HCT116 (cell line): Measurements from ENCODE around the gene RBPMS2. TPM values are rescaled to one million over a fixed set of nuclear protein-coding genes. Genes with fewer than 3 reads are reported as not detected.
A peak's percentile ranks its signal among the peaks of the same experiment; 100 is the strongest.

Experiments
- ATAC-seq: fragments of 200-7000 bp; cut with Tn5 transposase; 2 replicates; pipeline ENCODE4 v1.9.1; 2020; ENCODE audit warnings: mild to moderate bottlenecking, moderate library complexity
- BruUV-seq: library from RNA; stranded (reverse); fragments of 400-500 nt; replicated peaks from 2 replicates; lab custom pipeline; 2021; lab: Mats Ljungman, UMichigan
- CTCF ChIA-PET: fragments of 300-600 bp; sonication (Branson Sonifier 250); formaldehyde crosslinking; loops from one replicate; lab custom pipeline; 2021; ENCODE audit warnings: antibody characterized with exemption; lab: Charles Lee
- POLR2A ChIA-PET: fragments of 300-600, 350-600 bp; sonication (Branson Sonifier 250); formaldehyde crosslinking; loops from one replicate; lab custom pipeline; 2021; ENCODE audit warnings: antibody characterized with exemption; lab: Charles Lee
- RAD21 ChIA-PET, 2 experiments: fragments of 300-600 bp; sonication (Branson Sonifier 250); formaldehyde crosslinking; loops; one replicate each; lab custom pipeline; 2023; ENCODE audit warnings: low total read pairs in 2 of 2; ENCODE audit not compliant: uncharacterized antibody in 2 of 2, unreplicated experiment in 2 of 2, low non-redundant PET in 1 of 2; lab: Charles Lee
- DNase-seq: peaks from one replicate; pipeline ENCODE4 v3.0.0-alpha.2; 2010; ENCODE audit warnings: low read depth, low spot score
- H2AFZ ChIP-seq: fragments of 200-600 bp; shearing (Covaris generic), sonication (generic); 2 replicates; pipeline ENCODE4 v1.6.1; 2017; ENCODE audit warnings: low read depth, mixed run types, mixed read lengths, antibody characterized with exemption, low read length; ENCODE audit not compliant: poor library complexity, severe bottlenecking
- H3K27ac ChIP-seq: 2 replicates; pipeline ENCODE4 v1.5.1; 2012; ENCODE audit warnings: low read depth, low read length
- H3K27me3 ChIP-seq: fragments of 200-600 bp; sonication (generic); 2 replicates; pipeline ENCODE4 v1.6.1; 2016; ENCODE audit warnings: mixed run types, low read length, mixed read lengths; ENCODE audit not compliant: insufficient read depth
- H3K36me3 ChIP-seq, 2 experiments: fragments of 200-500 bp in 1 of 2; fragments of 200-600 bp in 1 of 2; sonication (Bioruptor generic) in 1 of 2; sonication (generic) in 1 of 2; 2 replicates each; pipeline versions ENCODE4 v1.5.1 to v1.6.1; 2014 to 2016; ENCODE audit warnings: low read length in 2 of 2, inconsistent platforms in 1 of 2, mixed read lengths in 1 of 2, mixed run types in 1 of 2; ENCODE audit not compliant: insufficient read depth in 2 of 2, control insufficient read depth in 1 of 2
- H3K4me1 ChIP-seq, 2 experiments: fragments of 200-600 bp in 1 of 2; sonication (generic) in 1 of 2; 2 replicates each; pipeline versions ENCODE4 v1.5.1 to v1.6.1; 2012 to 2017; ENCODE audit warnings: low read length in 2 of 2, inconsistent platforms in 1 of 2, mild to moderate bottlenecking in 1 of 2, mixed read lengths in 1 of 2, mixed run types in 1 of 2, moderate library complexity in 1 of 2; ENCODE audit not compliant: insufficient read depth in 2 of 2, control insufficient read depth in 1 of 2
- H3K4me2 ChIP-seq: fragments of 200-600 bp; sonication (generic); 2 replicates; pipeline ENCODE4 v1.6.1; 2017; ENCODE audit warnings: mixed run types, low read length, mixed read lengths
- H3K4me3 ChIP-seq, 2 experiments: fragments of 200-600 bp in 1 of 2; sonication (generic) in 1 of 2; replicated peaks in 1 of 2; 2 replicates each; pipeline ENCODE4 v1.5.1; 2011 to 2016; ENCODE audit warnings: low read length in 2 of 2, control low read depth in 1 of 2, low read depth in 1 of 2, mild to moderate bottlenecking in 1 of 2, mixed read lengths in 1 of 2, mixed run types in 1 of 2
- H3K79me2 ChIP-seq: fragments of 200-600 bp; sonication (generic); 2 replicates; pipeline ENCODE4 v1.6.1; 2017; ENCODE audit warnings: mild to moderate bottlenecking, mixed run types, low read length, moderate library complexity, mixed read lengths; ENCODE audit not compliant: insufficient read depth
- H3K9ac ChIP-seq: fragments of 200-600 bp; sonication (generic); 2 replicates; pipeline ENCODE4 v1.6.1; 2016; ENCODE audit warnings: low read length, mixed read lengths
- H3K9me2 ChIP-seq: fragments of 200-600 bp; sonication (generic), shearing (Covaris generic); 2 replicates; pipeline ENCODE4 v1.6.1; 2017; ENCODE audit warnings: mixed run types, mild to moderate bottlenecking, moderate library complexity; ENCODE audit not compliant: insufficient read depth
- H3K9me3 ChIP-seq, 2 experiments: fragments of 200-500 bp in 1 of 2; fragments of 200-600 bp in 1 of 2; sonication (Bioruptor generic) in 1 of 2; sonication (generic) in 1 of 2; 2 replicates each; pipeline ENCODE4 v1.6.1; 2014 to 2017; ENCODE audit warnings: low read length in 2 of 2, mixed read lengths in 2 of 2, inconsistent platforms in 1 of 2, low read depth in 1 of 2, mild to moderate bottlenecking in 1 of 2, mixed run types in 1 of 2, moderate library complexity in 1 of 2; ENCODE audit not compliant: control insufficient read depth in 1 of 2, insufficient read depth in 1 of 2
- H4K20me1 ChIP-seq: fragments of 200-600 bp; sonication (generic), shearing (Covaris generic); 2 replicates; pipeline ENCODE4 v1.6.1; 2017; ENCODE audit warnings: mixed run types, mild to moderate bottlenecking, moderate library complexity; ENCODE audit not compliant: insufficient read depth
- CBX3 ChIP-seq: IDR thresholded peaks from 2 replicates; pipeline ENCODE4 v1.6.1; 2012; ENCODE audit warnings: low read depth
- CEBPB ChIP-seq: IDR thresholded peaks from 2 replicates; pipeline ENCODE4 v1.6.1; 2012; ENCODE audit warnings: low read depth
- EGR1 ChIP-seq: IDR thresholded peaks from 2 replicates; pipeline ENCODE4 v1.6.1; 2012; ENCODE audit warnings: low read depth
- JUND ChIP-seq: IDR thresholded peaks from 2 replicates; pipeline ENCODE4 v1.6.1; 2012
- POLR2A ChIP-seq: IDR thresholded peaks from 2 replicates; pipeline ENCODE4 v1.7.0; 2011; ENCODE audit warnings: borderline replicate concordance; ENCODE audit not compliant: insufficient read depth, insufficient read length; ENCODE audit errors: extremely low read depth
- RAD21 ChIP-seq: IDR thresholded peaks from 2 replicates; pipeline ENCODE4 v1.6.1; 2012; ENCODE audit warnings: low read depth, mild to moderate bottlenecking
- SP1 ChIP-seq: IDR thresholded peaks from 2 replicates; pipeline ENCODE4 v1.6.1; 2012; ENCODE audit warnings: low read depth
- TCF7L2 ChIP-seq: IDR thresholded peaks from 2 replicates; pipeline ENCODE4 v1.7.0; 2011; ENCODE audit warnings: borderline replicate concordance, inconsistent platforms; ENCODE audit not compliant: insufficient read depth, insufficient read length; ENCODE audit errors: extremely low read depth
- YY1 ChIP-seq: IDR thresholded peaks from 2 replicates; pipeline ENCODE4 v1.6.1; 2011; ENCODE audit warnings: low read length, low read depth, moderate library complexity, mild to moderate bottlenecking; ENCODE audit not compliant: insufficient replicate concordance; ENCODE audit errors: extremely low read depth
- ZFX ChIP-seq: fragments of 450-650 bp; IDR thresholded peaks from 2 replicates; pipeline ENCODE4 v1.6.1; 2017
- ZNF274 ChIP-seq: fragments of 200-500 bp; sonication (Bioruptor generic); IDR thresholded peaks from 2 replicates; pipeline ENCODE4 v1.6.1; 2014; ENCODE audit warnings: mild to moderate bottlenecking, low read depth, low read length, inconsistent platforms
- intact Hi-C: fragments of 100-400 bp; cut with micrococcal nuclease; formaldehyde crosslinking; loops from 2 replicates; pipeline ENCODE4 v1.10.0; 2022
- total RNA-seq: library from RNA; stranded (reverse); gene quantifications from one replicate; pipeline ENCODE4 v1.2.1, GENCODE V29; 2021; ENCODE audit not compliant: unreplicated experiment
- TF ChIP-seq, protein P1 (sequence below), 3 experiments: fragments of 200-600 bp in 1 of 3; sonication (generic) in 1 of 3; IDR thresholded peaks in 2 of 3; conservative IDR thresholded peaks in 1 of 3; 2 replicates each; pipeline ENCODE4 v1.5.1; 2012 to 2017; ENCODE audit warnings: low read depth in 2 of 3, low read length in 2 of 3, antibody characterized with exemption in 1 of 3, borderline replicate concordance in 1 of 3, control low read depth in 1 of 3, mild to moderate bottlenecking in 1 of 3, mixed read lengths in 1 of 3, mixed run types in 1 of 3, moderate library complexity in 1 of 3; ENCODE audit not compliant: insufficient read depth in 1 of 3
- TF ChIP-seq, protein P2 (sequence below): IDR thresholded peaks from 2 replicates; pipeline ENCODE4 v1.6.1; 2012

The RBPMS2 gene
- total RNA-seq, 1 experiment from 2014 or later: 11.6 TPM

DNA sequence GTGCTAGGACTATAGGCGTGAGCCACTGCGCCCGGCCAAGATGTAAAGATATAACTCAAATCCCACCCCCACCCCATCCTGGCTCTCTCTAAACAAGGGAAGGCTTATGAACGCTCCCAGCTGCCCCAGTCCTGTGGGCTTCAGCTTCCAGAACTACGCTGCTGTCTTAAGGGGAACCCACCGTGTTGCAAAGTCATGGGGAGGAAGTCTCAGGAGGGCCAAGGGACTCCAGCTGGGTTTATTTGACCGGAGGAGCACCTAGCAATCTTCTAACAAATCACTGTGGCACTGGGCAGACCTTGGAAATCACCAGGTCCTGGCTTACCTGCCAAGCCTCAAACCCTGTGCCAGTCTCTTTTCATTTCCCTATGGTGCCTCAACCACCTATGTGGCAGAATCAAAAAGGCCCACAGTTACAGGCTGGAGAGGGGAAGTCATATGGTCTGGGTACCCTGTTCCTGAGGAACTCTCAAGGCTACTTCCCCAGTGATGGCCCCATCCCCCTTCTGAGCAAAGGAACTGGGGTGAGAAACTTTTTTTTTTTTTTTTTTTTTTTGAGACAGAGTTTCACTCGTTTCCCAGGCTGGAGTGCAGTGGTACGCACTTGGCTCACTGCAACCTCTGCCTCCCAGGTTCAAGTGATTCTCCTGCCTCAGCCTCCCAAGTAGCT is 83.4 kb downstream of the RBPMS2 start (continued):
- TF ChIP-seq, protein P1, sequence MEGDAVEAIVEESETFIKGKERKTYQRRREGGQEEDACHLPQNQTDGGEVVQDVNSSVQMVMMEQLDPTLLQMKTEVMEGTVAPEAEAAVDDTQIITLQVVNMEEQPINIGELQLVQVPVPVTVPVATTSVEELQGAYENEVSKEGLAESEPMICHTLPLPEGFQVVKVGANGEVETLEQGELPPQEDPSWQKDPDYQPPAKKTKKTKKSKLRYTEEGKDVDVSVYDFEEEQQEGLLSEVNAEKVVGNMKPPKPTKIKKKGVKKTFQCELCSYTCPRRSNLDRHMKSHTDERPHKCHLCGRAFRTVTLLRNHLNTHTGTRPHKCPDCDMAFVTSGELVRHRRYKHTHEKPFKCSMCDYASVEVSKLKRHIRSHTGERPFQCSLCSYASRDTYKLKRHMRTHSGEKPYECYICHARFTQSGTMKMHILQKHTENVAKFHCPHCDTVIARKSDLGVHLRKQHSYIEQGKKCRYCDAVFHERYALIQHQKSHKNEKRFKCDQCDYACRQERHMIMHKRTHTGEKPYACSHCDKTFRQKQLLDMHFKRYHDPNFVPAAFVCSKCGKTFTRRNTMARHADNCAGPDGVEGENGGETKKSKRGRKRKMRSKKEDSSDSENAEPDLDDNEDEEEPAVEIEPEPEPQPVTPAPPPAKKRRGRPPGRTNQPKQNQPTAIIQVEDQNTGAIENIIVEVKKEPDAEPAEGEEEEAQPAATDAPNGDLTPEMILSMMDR (IDR thresholded peaks at IDR 0.05 in 2 of 3, conservative IDR thresholded peaks at IDR 0.05 in 1 of 3; ENCODE audit: borderline replicate concordance in 1 of 3, insufficient read depth in 1 of 3, low read depth in 2 of 3, low read length in 2 of 3): no peak
- TF ChIP-seq, protein P2, sequence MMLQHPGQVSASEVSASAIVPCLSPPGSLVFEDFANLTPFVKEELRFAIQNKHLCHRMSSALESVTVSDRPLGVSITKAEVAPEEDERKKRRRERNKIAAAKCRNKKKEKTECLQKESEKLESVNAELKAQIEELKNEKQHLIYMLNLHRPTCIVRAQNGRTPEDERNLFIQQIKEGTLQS: no peak
- TF ChIP-seq JUND (no peak), CBX3 (no peak), TCF7L2 (no peak), CEBPB (no peak), SP1 (no peak), YY1 (no peak), EGR1 (no peak)

DNA sequence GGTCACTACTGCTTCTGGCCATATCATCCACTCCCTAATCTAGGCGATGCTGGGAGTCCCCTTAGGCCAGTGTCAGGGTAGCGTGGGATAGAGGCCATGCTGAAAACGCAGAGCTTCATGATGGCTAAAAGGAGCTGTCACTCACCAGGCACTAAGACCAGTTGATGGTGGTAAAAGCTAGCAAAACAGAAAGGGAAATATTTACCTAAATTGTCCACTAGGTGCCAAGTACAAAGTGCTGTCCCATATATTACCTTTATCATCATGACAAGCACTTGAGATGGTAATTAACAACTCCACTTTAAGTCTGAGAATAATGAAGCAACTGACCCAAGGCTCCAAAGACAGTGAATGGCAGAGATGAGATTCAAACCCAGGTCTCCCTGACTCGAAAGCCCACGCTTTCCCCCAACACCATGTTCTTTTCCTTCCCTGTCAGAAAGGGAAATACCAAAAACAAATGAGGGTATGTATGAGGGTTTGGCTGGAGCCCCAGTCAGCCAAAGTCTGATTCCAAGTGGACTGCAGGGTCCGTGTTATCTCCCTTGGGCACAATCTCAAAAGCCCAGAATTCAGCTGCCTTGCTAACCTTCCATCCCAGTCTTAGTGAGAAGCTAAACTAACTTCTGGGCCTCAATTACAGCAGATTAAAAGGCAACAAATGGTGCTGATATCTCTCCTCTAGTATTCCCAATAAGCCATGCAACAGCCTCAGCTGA is 84.7 kb downstream of the RBPMS2 start:
- no peaks in the 10 kb centered on the region for H3K9me2 ChIP-seq
- no peak overlapping the region for H3K4me3 ChIP-seq
- ChIA-PET POLR2A (no interaction called here), CTCF (interaction anchor here (1.4 to 3.0 kb wide), 2 partner anchors 9 to 38 kb away, joined by 3 to 17 read pairs; no protein-coding TSS in a partner anchor), RAD21 (no interaction called here)
- intact Hi-C loops: no loop called here
- no peaks in the 10 kb centered on the region for H3K9me3 ChIP-seq
- H3K36me3 ChIP-seq: peaks cover 20 to 33% of the 10 kb centered on the region in 2 experiments; a peak in 3 of 4 replicates
- ATAC-seq (peak; percentile 56; the same call in 1 of the 2 replicates), DNase-seq (no peak)
- H3K79me2 ChIP-seq: peaks cover 15% of the 10 kb centered on the region; the same call in 1 of the 2 replicates
- H3K9ac ChIP-seq: no peak overlapping the region
- no TSS peak for BruUV-seq
- H4K20me1 ChIP-seq: no peaks in the 10 kb centered on the region
- no peaks in the 10 kb centered on the region for H3K4me1 ChIP-seq
- H3K27me3 ChIP-seq: no peaks in the 10 kb centered on the region
- H3K4me2 ChIP-seq: no peak overlapping the region
- no peak overlapping the region for H2AFZ ChIP-seq
- H3K27ac ChIP-seq: no peak overlapping the region
- TF ChIP-seq POLR2A (no peak), JUND (no peak), RAD21 (0 out of 2 replicates have a peak, but pooled peaks have one; percentile 6), SP1 (no peak), ZFX (no peak), TCF7L2 (no peak), ZNF274 (no peak)
- TF ChIP-seq, protein P1 (IDR thresholded peaks at IDR 0.05 in 2 of 3, conservative IDR thresholded peaks at IDR 0.05 in 1 of 3; ENCODE audit: borderline replicate concordance in 1 of 3, insufficient read depth in 1 of 3, low read depth in 2 of 3, low read length in 2 of 3): peak in 2 of 3 experiments; percentile 17 to 41; a peak in 2 of 6 replicates
- TF ChIP-seq, protein P2: no peak
